GM06990 (cell line): Measurements from ENCODE around the gene POLR2H.

Source experiments
- DNase-seq: peaks from one replicate; pipeline ENCODE4 v3.0.0-alpha.2; 2011; ENCODE audit not compliant: insufficient read length; ENCODE audit errors: extremely low read depth
- H3K27me3 ChIP-seq: replicated peaks from 2 replicates; pipeline ENCODE4 v1.6.0; 2011; ENCODE audit warnings: low read length; ENCODE audit not compliant: control insufficient read depth, insufficient read depth
- H3K36me3 ChIP-seq: 2 replicates; pipeline ENCODE4 v1.5.1; 2011; ENCODE audit warnings: low read length; ENCODE audit not compliant: control insufficient read depth, insufficient read depth
- H3K4me3 ChIP-seq: replicated peaks from 2 replicates; pipeline ENCODE4 v1.5.1; 2011; ENCODE audit warnings: low read depth, mild to moderate bottlenecking, control low read depth, low read length
- CTCF ChIP-seq: IDR thresholded peaks from 2 replicates; pipeline ENCODE4 v1.5.1; 2011; ENCODE audit warnings: low read length, control low read depth, mild to moderate bottlenecking, inconsistent platforms; ENCODE audit not compliant: insufficient read depth, poor library complexity, severe bottlenecking

The POLR2H gene

GRCh38 chr3:184347321-184348056 lies 14.0 kb upstream of the POLR2H start:
- Histone ChIP-seq H3K27me3 (no peaks in the 10 kb centered on the region), H3K4me3 (no peak overlapping the region), H3K36me3 (no peaks in the 10 kb centered on the region; the same call in 1 of the 2 replicates)
- no peak for TF ChIP-seq CTCF
- DNase-seq, result no peak

GRCh38 chr3:184348057-184348382 lies 13.5 kb upstream of the POLR2H start:
- Histone ChIP-seq H3K4me3 (no peak overlapping the region), H3K27me3 (no peaks in the 10 kb centered on the region), H3K36me3 (no peaks in the 10 kb centered on the region; the same call in 1 of the 2 replicates)
- no peak for TF ChIP-seq CTCF
- no peak for DNase-seq

- TF ChIP-seq CTCF, result no peak
- Histone ChIP-seq H3K27me3 (no peaks in the 10 kb centered on the region), H3K36me3 (no peaks in the 10 kb centered on the region), H3K4me3 (no peak overlapping the region)
- DNase-seq, result no peak
Observed at GRCh38 chr3:184349563-184350470, 11.7 kb upstream of the POLR2H start.

- DNase-seq, result no peak
Observed at GRCh38 chr3:184350618-184351017, 10.9 kb upstream of the POLR2H start.

GRCh38 chr3:184351511-184352148 lies 9.9 kb upstream of the POLR2H start:
- DNase-seq, result no peak
- TF ChIP-seq CTCF, result no peak
- Histone ChIP-seq H3K4me3 (no peak overlapping the region), H3K27me3 (no peaks in the 10 kb centered on the region), H3K36me3 (no peaks in the 10 kb centered on the region)

More at GRCh38 chr3:184350618-184351017, 10.9 kb upstream of the POLR2H start:
- no peak for TF ChIP-seq CTCF
- H3K27me3 ChIP-seq, result no peaks in the 10 kb centered on the region
- no peaks in the 10 kb centered on the region for H3K36me3 ChIP-seq
- H3K4me3 ChIP-seq, result no peak overlapping the region
